ENCODE data around the gene PRSS12.
A peak's percentile ranks its signal among the peaks of the same experiment; 100 is the strongest.

The PRSS12 gene

DNA sequence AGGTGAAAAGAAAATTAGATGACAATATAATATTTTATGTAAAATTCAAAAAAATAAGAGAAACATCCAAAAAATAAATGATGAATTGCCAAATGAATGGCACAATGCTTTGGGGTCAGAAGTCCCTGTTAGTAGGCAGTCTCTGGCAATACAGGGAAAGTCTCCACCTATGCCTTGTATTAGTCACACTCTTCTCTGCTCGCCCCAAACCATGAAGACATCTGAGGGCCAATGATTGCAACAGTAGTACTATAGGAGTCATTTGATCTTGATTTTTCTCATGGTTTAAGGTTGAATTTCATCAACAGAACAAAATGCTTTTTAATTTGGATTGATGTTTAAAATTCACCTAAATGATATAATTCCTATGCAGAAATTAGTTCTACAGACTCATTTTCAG, 3.9 kb upstream of the PRSS12 start:
- no peak for DNase-seq

GRCh38 chr4:118356111-118356510, 3.3 kb upstream of the PRSS12 start:
- DNase-seq, result no peak

GRCh38 chr4:118354913-118355312, 2.1 kb upstream of the PRSS12 start:
- no peak for DNase-seq

DNA sequence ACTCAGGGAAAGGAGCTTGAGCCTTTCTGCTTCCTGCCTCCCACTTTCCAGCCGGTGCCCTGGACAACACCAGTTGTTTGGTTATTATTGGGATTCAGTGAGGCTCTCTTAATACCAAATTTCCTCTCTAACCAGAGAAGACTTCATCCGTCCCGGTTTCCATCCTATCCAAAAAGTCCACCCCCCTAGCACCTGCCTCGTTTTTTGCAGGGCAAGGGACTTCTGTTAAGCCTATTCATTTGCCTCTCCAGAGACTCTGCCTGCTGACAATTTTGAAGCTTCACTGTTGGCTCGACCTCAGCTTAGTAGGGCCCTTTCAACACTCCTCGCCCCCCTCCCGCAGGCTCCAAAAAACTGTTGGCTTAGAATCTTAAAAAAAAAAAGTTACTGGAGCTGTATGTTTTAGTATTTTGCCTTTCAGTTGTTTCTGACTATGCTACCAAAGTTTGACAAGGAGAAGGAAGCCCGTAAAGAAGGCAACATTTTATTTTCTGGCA, 779 bp upstream of the PRSS12 start:
- no peak for DNase-seq

DNA sequence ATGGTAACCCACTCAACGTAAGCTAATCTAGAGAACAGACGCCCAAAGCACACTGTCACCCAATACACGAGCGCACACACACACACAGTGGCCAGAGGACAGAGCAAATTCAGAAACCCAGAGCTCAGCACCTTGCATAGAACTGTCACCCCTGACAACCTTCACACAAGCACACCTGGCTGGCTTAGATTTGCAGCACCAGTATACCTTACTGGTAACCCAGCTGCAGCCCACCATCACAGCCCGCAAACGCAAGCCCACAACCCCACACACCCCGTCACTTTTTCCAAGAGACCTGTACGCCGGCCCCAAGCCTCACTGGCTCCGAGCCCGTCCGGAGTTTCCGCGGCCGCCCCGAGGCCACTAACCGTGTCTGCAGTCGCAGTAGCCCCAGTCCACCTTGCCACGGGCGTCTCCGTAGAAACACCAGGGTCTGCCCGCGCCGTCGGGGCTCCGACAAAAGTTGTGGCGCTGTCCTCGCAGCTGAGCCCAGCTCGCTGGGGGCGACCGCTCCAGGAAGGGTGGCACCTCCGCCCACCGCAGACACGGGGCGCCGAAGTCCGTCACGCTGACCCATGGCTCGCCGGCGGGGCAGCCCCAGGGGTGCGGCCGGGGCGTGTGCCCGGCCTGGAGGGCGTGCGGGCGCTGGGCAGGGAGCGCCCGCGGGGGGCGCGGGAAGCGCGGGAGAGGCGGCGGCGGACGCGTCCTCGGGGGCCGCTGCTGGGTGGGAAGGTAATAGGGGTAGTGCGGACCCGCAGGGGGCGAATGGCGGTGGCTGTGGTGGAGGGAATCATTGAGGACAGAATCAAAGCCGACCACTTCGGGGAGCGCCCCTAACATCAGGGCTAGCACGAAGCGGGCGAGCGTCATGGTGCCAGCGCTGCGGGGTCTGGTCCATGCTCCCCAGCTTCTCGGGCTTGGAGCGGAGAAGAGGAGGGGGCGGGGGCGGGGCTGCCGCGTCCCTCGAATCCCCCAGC, 664 bp downstream of the PRSS12 start:
- peak; percentile 41 for DNase-seq

DNA sequence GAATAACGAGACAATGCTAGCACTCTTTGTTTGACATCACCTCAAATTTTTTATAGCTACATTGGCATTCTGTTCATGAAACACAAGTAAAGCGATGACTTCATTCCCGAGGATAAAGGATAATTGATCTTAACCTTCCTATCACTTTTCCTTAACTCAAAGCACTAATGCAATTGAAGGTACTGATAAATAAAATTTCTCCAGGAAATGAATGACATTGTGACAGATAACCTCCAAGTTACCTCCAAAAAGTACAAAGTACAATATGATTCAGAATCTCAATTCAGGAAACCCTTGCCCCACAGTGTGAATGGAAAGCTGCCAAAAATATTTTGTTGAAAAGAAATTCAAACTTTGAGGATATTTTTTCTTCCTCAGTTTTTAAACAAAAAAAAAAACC, 1.8 kb downstream of the PRSS12 start:
- no peak for DNase-seq

DNA sequence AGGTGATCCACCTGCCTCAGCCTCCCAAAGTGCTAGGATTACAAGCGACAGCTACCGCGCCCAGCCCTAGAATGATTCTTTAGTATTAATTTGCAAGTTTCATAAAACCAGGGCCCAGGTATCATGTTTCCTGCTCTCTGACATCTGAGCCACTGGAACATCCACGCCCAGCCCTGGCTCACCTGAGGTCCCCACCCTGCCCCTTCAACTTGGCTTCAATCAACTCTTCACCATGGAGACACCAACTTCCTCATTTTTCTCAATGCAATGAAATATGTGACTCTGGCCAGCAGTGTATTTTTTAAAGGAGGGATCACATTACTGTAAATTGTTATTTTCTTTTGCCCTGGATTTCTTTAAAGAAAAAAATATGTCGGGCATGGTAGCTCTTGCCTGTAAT, 3.9 kb downstream of the PRSS12 start:
- no peak for DNase-seq

DNA sequence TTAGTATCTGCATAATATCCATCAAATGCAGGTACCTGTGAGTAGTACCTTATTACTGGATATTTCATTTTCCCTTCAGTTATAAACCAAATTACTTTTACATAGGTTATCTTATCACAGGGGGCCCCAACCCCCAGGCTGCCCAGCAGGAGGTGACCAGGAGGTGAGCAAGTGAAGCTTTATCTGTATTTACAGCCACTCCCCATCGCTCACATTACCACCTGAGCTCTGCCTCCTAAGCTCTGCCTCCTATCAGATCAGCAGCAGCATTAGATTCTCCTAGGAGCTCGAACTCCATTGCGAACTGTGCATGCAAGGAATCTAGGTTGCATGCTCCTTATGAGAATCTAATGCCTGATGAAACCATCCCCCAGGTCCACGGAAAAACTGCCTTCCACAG, 6.3 kb downstream of the PRSS12 start:
- DNase-seq, result no peak

DNA sequence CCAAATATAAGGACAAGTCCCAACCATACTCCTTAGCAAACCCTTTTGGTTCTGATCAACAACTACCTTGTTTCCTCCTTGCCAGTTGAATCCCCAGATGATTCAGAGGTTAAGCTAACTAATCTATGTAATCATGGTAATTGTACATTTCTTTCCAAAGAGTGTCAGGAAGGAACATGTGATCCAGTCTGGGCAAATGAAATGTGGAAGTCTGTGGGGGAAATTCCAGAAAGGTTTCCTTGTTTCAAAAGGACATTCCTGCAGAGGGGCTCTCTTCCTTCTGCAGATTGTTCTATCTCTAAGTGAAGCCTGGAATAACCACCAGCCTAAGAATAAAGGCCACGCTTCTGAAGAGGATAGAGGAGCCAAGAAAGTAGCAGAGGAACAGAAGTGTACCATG, 7.0 kb downstream of the PRSS12 start:
- DNase-seq, result no peak

DNA sequence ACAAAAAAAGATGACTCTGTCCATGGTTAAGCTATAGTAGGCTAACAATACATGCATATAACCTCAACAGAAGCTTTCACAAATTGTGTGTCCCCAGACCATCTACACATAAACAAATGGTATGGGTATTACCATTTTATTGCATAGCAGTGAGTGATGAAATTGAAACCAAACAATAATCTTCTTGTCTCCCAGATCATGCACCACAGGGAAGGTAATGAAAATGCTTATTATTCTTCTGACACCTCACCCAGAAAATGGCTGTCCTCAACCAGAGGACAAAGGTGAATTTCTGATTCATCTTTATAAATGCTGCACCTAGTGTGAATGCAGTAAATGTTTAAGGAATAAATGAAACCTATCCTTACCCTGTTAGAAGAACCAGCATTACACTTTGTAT, 8.0 kb downstream of the PRSS12 start:
- no peak for DNase-seq

- DNase-seq, result no peak
Observed at GRCh38 chr4:118343501-118343900, 9.3 kb downstream of the PRSS12 start.

DNA sequence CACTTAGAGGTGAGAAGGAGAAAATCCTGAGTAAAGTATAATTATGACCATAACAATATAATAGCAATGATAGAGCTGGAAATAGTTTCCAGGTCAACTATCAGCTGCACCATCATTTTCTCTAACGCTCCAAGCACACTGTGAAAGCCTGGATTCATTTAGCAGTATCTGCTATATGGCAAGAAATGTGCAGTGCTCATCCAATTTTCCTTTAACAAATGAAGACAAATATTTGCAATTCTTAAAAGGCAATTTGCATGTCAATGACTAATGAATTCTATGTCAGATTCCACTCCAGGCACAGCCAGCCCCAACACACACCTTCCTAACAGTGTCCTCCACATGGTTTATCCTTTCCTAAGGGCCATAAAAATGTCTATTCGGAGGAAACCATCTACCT, 12.7 kb downstream of the PRSS12 start:
- DNase-seq, result no peak

DNA sequence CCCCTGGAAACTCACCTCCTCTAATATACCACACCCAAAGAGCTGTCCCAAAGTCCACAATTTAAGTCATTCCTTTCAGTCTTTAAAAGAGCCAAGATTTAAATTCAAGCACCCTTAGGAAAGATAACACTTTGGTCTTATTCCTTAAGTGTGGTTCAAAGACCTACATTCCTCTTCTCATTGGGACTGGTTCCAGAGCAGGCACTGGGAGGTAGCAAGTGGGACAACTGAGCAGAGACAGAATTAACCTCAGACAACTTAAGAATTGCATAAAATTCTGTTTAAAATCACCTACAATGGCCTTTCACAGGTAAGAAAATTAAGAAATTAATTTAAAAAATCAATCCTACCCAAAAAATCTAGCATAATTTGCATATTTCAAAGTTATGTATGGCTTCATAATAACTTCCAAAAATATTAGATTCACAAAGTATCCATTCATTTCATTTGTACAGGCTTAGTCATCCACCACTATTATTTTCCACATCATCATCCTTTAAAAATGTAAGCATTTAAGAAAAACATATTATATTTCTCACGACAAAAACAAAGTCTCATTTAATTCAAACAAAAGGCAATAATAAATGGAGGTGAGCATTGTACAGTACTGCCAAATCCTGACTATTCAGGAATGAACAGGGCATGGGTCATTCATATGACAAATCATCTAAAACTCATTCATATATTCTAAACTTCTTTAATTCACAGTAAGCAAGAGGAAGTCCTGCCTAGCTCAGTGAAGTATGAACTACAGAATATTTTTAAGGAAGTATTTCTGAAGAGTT, 13.6 kb downstream of the PRSS12 start:
- DNase-seq, result no peak

DNA sequence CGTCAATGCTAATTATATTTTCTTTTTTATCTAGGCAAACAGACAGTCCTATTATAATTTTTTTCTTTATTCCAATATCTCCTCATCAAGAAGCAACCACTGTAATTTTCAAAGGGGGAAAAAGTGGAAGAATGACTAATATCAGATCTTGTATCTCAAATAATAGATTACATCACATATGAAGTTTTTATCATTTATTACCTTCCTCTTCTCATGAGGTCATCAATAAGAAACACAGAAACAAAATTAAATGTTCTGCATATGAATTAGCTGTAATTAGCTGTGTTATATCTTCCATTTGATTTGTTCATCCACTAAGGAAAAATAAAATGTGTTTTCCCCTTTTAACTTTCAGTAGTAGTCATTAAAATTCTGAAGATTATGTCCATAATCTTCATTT, 14.3 kb downstream of the PRSS12 start:
- DNase-seq, result no peak

- DNase-seq, result no peak
Observed at GRCh38 chr4:118337954-118338353, 14.8 kb downstream of the PRSS12 start.

- no peak for DNase-seq
Observed at GRCh38 chr4:118335774-118336173, 17.0 kb downstream of the PRSS12 start.

DNA sequence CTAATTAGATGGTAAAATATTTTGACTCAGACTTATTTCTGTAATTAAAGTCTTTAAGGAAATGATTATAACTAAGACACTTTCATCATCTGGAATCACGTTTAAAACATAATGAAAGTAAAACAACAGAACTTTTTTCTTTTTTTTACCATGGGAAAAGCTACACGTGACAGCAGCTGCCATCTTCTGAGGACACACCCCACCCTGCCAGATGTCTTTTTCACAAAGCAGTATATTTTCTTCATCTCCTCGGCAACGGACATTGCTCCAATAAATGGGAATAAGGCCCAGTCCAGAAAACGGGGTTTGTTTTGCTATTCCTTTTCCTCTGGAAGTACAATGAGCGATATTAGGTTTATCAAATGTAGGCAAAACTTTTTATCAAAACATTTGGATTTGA, 17.5 kb downstream of the PRSS12 start:
- no peak for DNase-seq

DNA sequence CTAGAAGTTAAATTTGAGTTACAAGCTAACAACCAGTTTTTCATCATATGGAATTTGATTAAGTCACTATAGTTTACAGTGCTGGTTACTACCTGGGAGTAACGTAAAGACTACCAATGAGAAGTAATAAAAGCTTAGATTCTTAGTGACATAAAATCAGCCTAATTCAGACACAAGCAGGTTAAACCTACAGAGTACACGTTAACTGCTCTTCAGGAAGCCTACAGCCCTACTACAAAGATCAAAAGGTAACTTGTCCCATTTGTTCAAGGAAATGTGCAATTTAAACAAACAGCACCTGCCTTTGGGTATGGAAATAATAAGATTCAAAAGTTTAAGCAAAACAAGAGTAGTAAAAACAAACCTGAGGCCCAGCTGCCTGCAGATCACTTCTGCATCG, 21.5 kb downstream of the PRSS12 start:
- DNase-seq, result no peak

DNA sequence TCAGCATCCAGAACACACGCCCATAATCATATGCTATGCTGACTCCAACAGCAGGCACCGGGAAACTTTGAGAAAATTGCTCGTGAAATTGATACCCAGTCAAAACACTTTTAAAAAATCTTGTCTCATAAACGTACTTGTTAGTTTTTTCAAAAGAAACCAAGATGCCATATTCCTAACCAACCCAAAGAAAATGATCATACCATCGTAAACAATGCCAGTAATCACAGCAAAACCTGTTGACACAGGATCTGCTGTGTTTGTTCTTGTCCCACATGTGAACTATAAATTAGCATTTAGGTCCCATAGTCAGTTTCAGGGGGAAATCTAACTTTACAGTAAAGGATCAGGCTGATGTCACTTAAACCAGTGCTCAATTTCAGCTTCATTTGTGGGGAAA, 23.0 kb downstream of the PRSS12 start:
- no peak for DNase-seq

GRCh38 chr4:118327554-118328241, 25.1 kb downstream of the PRSS12 start:
- DNase-seq, result no peak

- no peak for DNase-seq
Observed at GRCh38 chr4:118326585-118326984, 26.2 kb downstream of the PRSS12 start.

GRCh38 chr4:118325431-118325830, 27.4 kb downstream of the PRSS12 start:
- DNase-seq, result no peak

GRCh38 chr4:118322831-118323502, 29.8 kb downstream of the PRSS12 start:
- DNase-seq, result no peak

Data from RPMI8226 (cell line).